ENCODE data around the gene RPL3.
A peak's percentile ranks its signal among the peaks of the same experiment; 100 is the strongest.

RPL3 gene

DNA sequence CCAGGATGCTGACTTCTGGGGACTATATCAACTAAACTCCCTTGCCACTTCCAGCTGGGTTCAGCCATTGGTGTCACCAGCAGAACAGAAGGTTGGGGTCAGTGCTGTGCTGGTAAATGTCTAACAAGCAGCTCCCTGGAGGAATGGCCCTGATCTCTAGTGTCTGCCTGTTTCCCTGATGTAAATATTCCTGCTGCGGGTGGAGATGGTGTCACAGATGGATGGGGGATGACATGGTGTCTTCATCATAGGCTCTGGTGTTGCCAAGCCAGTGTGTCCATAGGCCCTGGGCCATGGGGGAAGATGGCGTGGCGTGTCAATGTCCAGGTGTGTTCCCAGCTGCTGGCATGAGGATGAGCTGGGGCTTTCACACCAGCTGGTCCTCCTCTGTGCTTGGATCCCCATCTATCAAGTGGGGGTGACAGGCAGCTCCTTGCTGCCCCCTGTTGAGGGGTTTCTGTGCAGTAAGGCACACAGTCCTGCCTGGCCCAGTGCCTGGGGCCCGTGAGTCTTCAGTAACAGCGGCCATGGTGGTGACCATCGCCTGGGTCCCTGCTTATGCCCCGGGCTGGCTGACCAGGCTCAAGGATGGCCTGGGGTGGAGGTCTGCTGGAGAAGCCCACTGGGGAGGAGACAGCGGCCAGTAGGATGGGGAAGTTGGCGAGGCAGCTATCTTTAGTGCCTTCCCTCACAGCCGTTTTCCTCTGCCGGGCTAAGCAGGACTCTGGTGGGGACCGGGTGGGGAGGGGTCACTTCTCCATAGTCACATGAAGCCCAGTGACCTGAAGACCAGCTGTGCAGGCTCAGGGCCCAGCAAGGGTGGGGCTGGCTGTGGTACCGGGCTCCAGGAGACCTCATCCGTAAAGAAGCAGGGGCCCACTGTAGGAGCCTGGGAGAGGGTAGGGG, 12.7 kb downstream of the RPL3 start:
- intact Hi-C loops (cut with micrococcal nuclease), result loop anchor here (10.0 kb wide), 1 partner anchor 432 kb away; the partner anchor contains the start of gene CBX6
- H3K4me3 Mint-ChIP-seq, result no peak overlapping the region
- H3K4me1 Mint-ChIP-seq (ENCODE audit: low read depth), result peaks cover 63% of the 10 kb centered on the region
- no peaks in the 10 kb centered on the region for H3K27me3 Mint-ChIP-seq
- no peaks in the 10 kb centered on the region for H3K9me3 Mint-ChIP-seq
- peaks cover 9% of the 10 kb centered on the region for H3K36me3 Mint-ChIP-seq (ENCODE audit: low read depth)
- peak overlapping the region; percentile 54 for H3K27ac Mint-ChIP-seq

DNA sequence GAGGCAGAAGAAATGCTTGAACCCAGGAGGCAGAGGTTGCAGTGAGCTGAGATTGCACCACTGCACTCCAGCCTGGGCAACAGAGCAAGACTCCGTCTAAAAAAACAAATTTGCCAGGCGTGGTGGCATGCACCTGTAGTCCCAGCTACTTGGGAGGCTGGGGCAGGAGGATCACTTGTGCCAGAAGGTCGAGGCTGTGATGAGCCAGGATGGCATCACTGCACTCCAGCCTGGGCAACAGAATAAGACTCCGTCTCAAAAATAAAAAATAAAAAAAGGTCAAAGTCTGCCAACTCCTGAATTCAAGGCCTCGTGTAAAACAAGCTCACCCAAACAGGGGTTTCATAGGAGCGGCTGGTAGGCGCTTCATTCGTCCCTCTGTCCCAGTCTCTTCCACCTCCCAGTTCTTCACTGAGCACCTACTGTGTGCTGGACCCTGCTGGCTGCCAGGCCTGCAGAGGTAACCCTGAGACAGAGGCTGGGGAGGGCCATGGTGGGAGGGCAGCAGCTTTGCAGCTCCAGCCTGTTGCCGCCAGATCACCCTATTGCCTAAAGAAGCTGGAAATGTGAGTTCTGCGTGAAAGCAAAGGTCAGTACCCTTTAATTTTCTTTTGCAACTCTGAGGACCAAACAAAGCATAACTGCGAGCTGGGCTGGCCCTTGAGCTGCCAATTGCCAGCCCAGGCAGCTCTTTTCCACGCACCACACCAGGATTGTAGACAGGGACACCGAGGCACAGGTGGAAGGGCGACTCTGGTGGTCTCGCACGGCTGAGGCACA, 15.3 kb downstream of the RPL3 start:
- intact Hi-C loops (cut with micrococcal nuclease), result loop anchor here (5.0 to 10.0 kb wide), 2 partner anchors 62 to 429 kb away; partner anchors contain the start of genes CBX6 and PDGFB
- no peaks in the 10 kb centered on the region for H3K9me3 Mint-ChIP-seq
- H3K36me3 Mint-ChIP-seq (ENCODE audit: low read depth), result no peaks in the 10 kb centered on the region
- no peak overlapping the region for H3K4me3 Mint-ChIP-seq
- no peaks in the 10 kb centered on the region for H3K27me3 Mint-ChIP-seq
- H3K27ac Mint-ChIP-seq, result peak overlapping the region; percentile 37
- H3K4me1 Mint-ChIP-seq (ENCODE audit: low read depth), result peaks cover 64% of the 10 kb centered on the region

DNA sequence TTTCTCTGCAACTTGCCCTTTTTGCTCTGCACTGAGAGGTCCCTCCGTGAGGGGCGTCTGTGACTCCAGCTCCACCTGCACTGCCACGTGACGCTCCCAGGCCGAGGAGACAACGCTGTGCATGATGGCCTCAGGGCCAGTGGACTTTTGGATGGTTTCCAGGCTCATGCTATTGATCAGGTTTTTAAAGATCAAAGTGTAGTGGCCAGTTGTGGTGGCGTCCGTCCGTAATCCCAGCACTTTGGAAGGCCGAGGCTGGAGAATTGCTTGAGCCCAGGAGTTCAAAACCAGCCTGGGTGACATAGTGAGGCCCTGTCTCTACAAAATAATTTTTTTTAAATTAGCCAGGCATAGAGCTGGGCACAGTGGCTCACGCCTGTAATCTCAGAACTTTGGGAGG, 16.1 kb downstream of the RPL3 start:
- peaks cover 61% of the 10 kb centered on the region for H3K4me1 Mint-ChIP-seq (ENCODE audit: low read depth)
- no peaks in the 10 kb centered on the region for H3K9me3 Mint-ChIP-seq
- no peak overlapping the region for H3K4me3 Mint-ChIP-seq
- no peaks in the 10 kb centered on the region for H3K27me3 Mint-ChIP-seq
- intact Hi-C loops (cut with micrococcal nuclease), result loop anchor here (5.0 to 10.0 kb wide), 2 partner anchors 61 to 429 kb away; partner anchors contain the start of genes CBX6 and PDGFB
- no peaks in the 10 kb centered on the region for H3K36me3 Mint-ChIP-seq (ENCODE audit: low read depth)
- H3K27ac Mint-ChIP-seq, result peak overlapping the region; percentile 37

- Mint-ChIP-seq H3K9me3 (no peaks in the 10 kb centered on the region), H3K4me1 (ENCODE audit: low read depth) (peaks cover 66% of the 10 kb centered on the region), H3K36me3 (ENCODE audit: low read depth) (no peaks in the 10 kb centered on the region), H3K27ac (peak overlapping the region; percentile 13), H3K27me3 (no peaks in the 10 kb centered on the region), H3K4me3 (no peak overlapping the region)
- intact Hi-C loops (cut with micrococcal nuclease), result loop anchor here (5.0 to 10.0 kb wide), 2 partner anchors 60 to 428 kb away; partner anchors contain the start of genes CBX6 and PDGFB
These were observed 16.9 kb downstream of the RPL3 start for GRCh38 chr22:39302431-39302960.

DNA sequence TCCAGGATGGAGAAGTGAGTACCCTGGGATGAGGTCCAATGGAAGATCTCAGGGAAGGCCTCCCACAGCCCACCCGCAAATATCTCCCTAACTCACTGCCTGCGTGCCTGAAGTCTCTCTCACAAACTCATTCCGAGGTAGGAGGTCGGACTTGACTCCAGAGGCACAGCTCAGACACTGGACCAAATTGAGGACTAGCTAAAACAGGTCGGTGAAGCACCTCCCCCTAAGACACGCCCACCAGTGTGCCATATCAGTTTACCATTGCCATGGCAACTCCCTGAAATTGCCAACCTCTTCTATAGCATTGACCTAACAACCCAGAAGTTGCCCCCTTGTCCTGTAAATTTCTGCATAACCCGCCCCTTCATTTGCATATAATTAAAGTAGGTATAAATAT, 17.5 kb downstream of the RPL3 start:
- H3K9me3 Mint-ChIP-seq, result no peaks in the 10 kb centered on the region
- no peaks in the 10 kb centered on the region for H3K36me3 Mint-ChIP-seq (ENCODE audit: low read depth)
- intact Hi-C loops (cut with micrococcal nuclease), result loop anchor here (2.0 to 10.0 kb wide), 3 partner anchors 15 to 427 kb away; partner anchors contain the start of genes CBX6 and PDGFB
- peaks cover 66% of the 10 kb centered on the region for H3K4me1 Mint-ChIP-seq (ENCODE audit: low read depth)
- peak overlapping the region; percentile 13 for H3K27ac Mint-ChIP-seq
- no peak overlapping the region for H3K4me3 Mint-ChIP-seq
- H3K27me3 Mint-ChIP-seq, result no peaks in the 10 kb centered on the region

DNA sequence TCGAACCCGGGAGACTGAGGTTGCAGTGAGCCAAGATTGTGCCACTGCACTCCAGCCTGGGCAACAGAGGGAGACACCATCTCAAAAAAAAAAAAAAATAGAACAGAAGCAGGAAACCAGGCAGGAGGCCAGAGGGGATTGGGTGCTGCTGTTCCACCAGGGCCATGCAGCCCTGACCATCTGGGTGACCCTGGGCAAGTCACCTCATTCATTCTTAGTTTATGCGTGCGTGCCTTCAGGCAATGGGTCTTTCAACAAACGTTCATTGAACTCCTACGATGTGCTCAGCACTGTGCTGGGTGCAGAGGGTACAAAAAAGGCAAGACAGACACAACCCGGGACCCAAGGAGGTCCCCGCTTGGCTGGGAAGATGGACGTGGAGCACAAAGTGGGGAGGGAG, 18.3 kb downstream of the RPL3 start:
- intact Hi-C loops (cut with micrococcal nuclease), result loop anchor here (2.0 to 10.0 kb wide), 3 partner anchors 14 to 426 kb away; partner anchors contain the start of genes CBX6 and PDGFB
- Mint-ChIP-seq H3K4me1 (ENCODE audit: low read depth) (peaks cover 66% of the 10 kb centered on the region), H3K9me3 (no peaks in the 10 kb centered on the region), H3K4me3 (peak overlapping the region; percentile 57), H3K27me3 (peaks cover 4% of the 10 kb centered on the region), H3K27ac (peak overlapping the region; percentile 91), H3K36me3 (ENCODE audit: low read depth) (no peaks in the 10 kb centered on the region)

- peak overlapping the region; percentile 57 for H3K4me3 Mint-ChIP-seq
These were observed 19.1 kb downstream of the RPL3 start for GRCh38 chr22:39300186-39300830.

DNA sequence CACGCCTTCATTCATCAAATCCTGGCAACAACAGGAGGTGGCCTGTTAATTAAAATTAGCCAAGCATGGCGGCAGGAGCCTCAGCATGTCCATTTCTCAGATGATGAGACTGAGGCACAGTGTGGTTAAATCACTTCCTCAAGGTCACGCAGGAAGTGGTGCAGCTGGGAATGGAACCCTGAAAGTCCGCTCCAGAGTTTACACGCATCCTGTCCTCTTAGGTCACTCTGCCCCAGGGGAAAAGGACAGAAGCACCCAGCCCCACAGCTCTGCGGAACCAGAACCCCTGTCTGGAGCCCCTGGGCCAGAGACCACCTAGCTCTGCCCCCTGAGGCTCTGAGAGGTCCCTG, 19.6 kb downstream of the RPL3 start:
- Mint-ChIP-seq H3K27me3 (peaks cover 5% of the 10 kb centered on the region), H3K27ac (peak overlapping the region; percentile 91), H3K4me3 (peak overlapping the region; percentile 57), H3K36me3 (ENCODE audit: low read depth) (no peaks in the 10 kb centered on the region), H3K4me1 (ENCODE audit: low read depth) (peaks cover 74% of the 10 kb centered on the region), H3K9me3 (no peaks in the 10 kb centered on the region)
- intact Hi-C loops (cut with micrococcal nuclease), result loop anchor here (1.0 to 10.0 kb wide), 4 partner anchors 13 to 425 kb away; partner anchors contain the start of genes CBX6 and PDGFB

More at GRCh38 chr22:39300186-39300830, 19.1 kb downstream of the RPL3 start:
- H3K36me3 Mint-ChIP-seq (ENCODE audit: low read depth), result no peaks in the 10 kb centered on the region
- peaks cover 5% of the 10 kb centered on the region for H3K27me3 Mint-ChIP-seq
- intact Hi-C loops (cut with micrococcal nuclease), result loop anchor here (1.0 to 10.0 kb wide), 4 partner anchors 14 to 426 kb away; partner anchors contain the start of genes CBX6 and PDGFB
- H3K9me3 Mint-ChIP-seq, result no peaks in the 10 kb centered on the region
- H3K27ac Mint-ChIP-seq, result peak overlapping the region; percentile 91
- peaks cover 69% of the 10 kb centered on the region for H3K4me1 Mint-ChIP-seq (ENCODE audit: low read depth)

- intact Hi-C loops (cut with micrococcal nuclease), result no loop called here
- Mint-ChIP-seq H3K4me1 (ENCODE audit: low read depth) (peaks cover 88% of the 10 kb centered on the region), H3K9me3 (no peaks in the 10 kb centered on the region), H3K27ac (peak overlapping the region; percentile 68), H3K27me3 (peaks cover 5% of the 10 kb centered on the region), H3K36me3 (ENCODE audit: low read depth) (no peaks in the 10 kb centered on the region), H3K4me3 (no peak overlapping the region)
These were observed 21.0 kb downstream of the RPL3 start for GRCh38 chr22:39298241-39298987.

DNA sequence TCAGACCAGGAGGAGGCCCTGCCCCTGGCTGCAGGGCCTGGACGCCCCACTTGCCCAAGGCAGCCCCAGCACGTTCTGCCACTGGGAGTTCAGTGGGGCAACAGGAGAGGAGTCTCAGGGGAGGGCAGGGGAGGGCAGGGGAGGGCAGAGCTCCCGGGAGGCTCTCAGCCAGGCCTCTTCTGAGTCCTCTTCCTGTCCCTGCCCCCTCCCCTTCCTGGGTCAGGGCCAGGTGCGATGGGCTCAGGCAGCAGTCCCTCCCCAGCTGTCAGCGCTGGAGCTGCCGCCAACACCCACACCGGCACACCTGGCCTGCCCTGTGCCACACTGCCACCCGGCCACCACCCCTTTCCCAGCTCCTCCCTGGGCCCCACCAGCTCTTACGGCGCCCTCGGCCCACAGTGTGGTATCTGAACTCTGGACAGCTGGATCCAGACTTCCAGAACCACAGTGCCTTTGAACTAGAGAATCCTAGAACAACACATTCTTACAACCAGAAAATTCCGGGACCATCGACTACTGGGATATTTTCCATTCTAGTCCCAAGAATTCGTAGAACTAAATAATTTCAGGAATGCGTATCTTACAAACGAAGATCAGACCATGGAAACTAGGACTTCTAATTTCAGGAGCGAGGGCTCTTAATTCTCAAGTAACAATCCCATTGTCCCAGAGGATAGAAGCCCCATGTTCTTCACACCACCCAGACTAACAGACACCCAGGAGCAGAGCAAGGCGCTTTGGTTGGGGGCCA, 21.8 kb downstream of the RPL3 start:
- Mint-ChIP-seq H3K36me3 (ENCODE audit: low read depth) (no peaks in the 10 kb centered on the region), H3K9me3 (no peaks in the 10 kb centered on the region), H3K4me3 (no peak overlapping the region), H3K27ac (peak overlapping the region; percentile 68), H3K27me3 (peaks cover 5% of the 10 kb centered on the region), H3K4me1 (ENCODE audit: low read depth) (peaks cover 94% of the 10 kb centered on the region)
- intact Hi-C loops (cut with micrococcal nuclease), result no loop called here

DNA sequence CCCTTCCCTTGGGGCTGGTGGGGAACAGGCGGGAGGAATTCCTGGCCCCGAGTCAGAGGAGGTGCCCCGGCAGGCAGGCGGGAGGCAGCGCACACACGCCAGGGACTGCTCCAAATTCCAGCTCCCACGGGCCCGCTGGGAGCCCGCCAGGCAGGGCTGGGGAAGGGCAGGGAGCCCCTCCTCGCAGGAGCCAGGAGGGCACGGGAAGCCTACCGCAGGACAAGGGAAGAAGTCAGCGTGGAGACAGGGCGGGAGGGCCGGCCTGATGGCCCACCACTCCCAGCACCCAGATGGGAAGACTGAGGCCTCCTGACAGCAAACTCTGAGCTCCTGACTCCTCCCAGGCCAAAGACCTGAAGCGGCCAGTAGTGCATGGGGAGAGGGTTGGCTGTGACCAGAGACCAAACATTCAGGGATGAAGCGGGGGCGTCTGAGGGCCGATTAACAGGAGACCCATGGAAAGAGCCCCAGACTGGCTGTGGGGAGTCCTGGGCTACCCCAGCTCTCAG, 22.4 kb downstream of the RPL3 start:
- H3K9me3 Mint-ChIP-seq, result no peaks in the 10 kb centered on the region
- no peaks in the 10 kb centered on the region for H3K36me3 Mint-ChIP-seq (ENCODE audit: low read depth)
- H3K27me3 Mint-ChIP-seq, result peaks cover 5% of the 10 kb centered on the region
- intact Hi-C loops (cut with micrococcal nuclease), result no loop called here
- H3K27ac Mint-ChIP-seq, result peak overlapping the region; percentile 68
- peaks cover 94% of the 10 kb centered on the region for H3K4me1 Mint-ChIP-seq (ENCODE audit: low read depth)
- H3K4me3 Mint-ChIP-seq, result no peak overlapping the region

- Mint-ChIP-seq H3K36me3 (ENCODE audit: low read depth) (no peaks in the 10 kb centered on the region), H3K4me1 (ENCODE audit: low read depth) (peaks cover 95% of the 10 kb centered on the region), H3K27me3 (peaks cover 5% of the 10 kb centered on the region), H3K4me3 (no peak overlapping the region), H3K9me3 (no peaks in the 10 kb centered on the region), H3K27ac (peak overlapping the region; percentile 68)
- intact Hi-C loops (cut with micrococcal nuclease), result no loop called here
These were observed 22.9 kb downstream of the RPL3 start for GRCh38 chr22:39296535-39296934.

All from dendritic cell treated with granulocyte-macrophage colony-stimulating factor and Interleukin-4, amounts not matched to agents 40 ng/mL and 50 ng/mL, for 4 days (primary cell).